BLaER1 (cell line): ENCODE results near the gene LINGO1.

Experiments
- H3K27ac ChIP-seq: shearing (Covaris generic); formaldehyde crosslinking; 2 replicates; pipeline ENCODE4 v1.8.1; 2022
- H3K27me3 ChIP-seq: shearing (Covaris generic); formaldehyde crosslinking; 2 replicates; pipeline ENCODE4 v1.8.1; 2022
- H3K36me3 ChIP-seq: shearing (Covaris generic); formaldehyde crosslinking; 2 replicates; pipeline ENCODE4 v1.8.1; 2022
- H3K4me1 ChIP-seq: shearing (Covaris generic); formaldehyde crosslinking; 2 replicates; pipeline ENCODE4 v1.8.1; 2022
- H3K4me2 ChIP-seq: shearing (Covaris generic); formaldehyde crosslinking; 2 replicates; pipeline ENCODE4 v1.8.1; 2022
- H3K4me3 ChIP-seq: shearing (Covaris generic); formaldehyde crosslinking; 2 replicates; pipeline ENCODE4 v1.8.1; 2022
- H3K9ac ChIP-seq: shearing (Covaris generic); formaldehyde crosslinking; 2 replicates; pipeline ENCODE4 v1.8.1; 2022
- H3K9me3 ChIP-seq: shearing (Covaris generic); formaldehyde crosslinking; 2 replicates; pipeline ENCODE4 v1.8.1; 2022
- H4K20me1 ChIP-seq: shearing (Covaris generic); formaldehyde crosslinking; 2 replicates; pipeline ENCODE4 v1.8.1; 2022
- Cebpa-rat ChIP-seq: shearing (Covaris generic); IDR thresholded peaks from 2 replicates; pipeline ENCODE4 v1.8.1; 2022

LINGO1 gene

DNA sequence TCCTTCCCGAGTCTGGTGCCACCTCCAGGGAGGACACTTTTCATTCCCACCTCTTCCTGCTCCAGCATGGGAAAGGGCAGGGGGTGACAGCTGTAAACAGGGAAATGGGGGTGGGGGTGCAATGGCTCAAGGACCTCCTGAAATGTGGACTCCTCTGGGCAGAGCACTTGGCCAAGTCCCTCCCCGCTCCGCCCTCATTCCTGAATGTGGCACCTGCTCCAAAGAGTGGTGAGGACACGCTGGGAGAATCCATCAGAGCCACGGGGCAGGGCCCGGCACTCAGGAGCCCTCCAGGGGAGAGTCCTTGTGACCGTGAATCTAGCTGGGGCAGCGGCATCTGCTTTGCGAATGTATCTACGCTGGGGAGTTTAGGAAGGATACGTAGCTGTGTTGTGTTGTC lies 11.1 kb upstream of the LINGO1 start:
- TF ChIP-seq Cebpa-rat, result no peak
- Histone ChIP-seq H3K27me3 (no peaks in the 10 kb centered on the region; the same call in 1 of the 2 replicates), H3K4me3 (no peak overlapping the region), H3K9ac (no peak overlapping the region), H3K4me1 (peaks cover 5% of the 10 kb centered on the region), H3K36me3 (no peaks in the 10 kb centered on the region), H3K27ac (no peak overlapping the region), H4K20me1 (no peaks in the 10 kb centered on the region), H3K9me3 (no peaks in the 10 kb centered on the region), H3K4me2 (no peak overlapping the region)

GRCh38 chr15:77642793-77643430 lies 10.2 kb upstream of the LINGO1 start:
- Histone ChIP-seq H4K20me1 (no peaks in the 10 kb centered on the region), H3K27me3 (no peaks in the 10 kb centered on the region; the same call in 1 of the 2 replicates)

GRCh38 chr15:77641999-77642398 lies 9.3 kb upstream of the LINGO1 start:
- H3K9ac ChIP-seq, result no peak overlapping the region
- H3K4me2 ChIP-seq, result no peak overlapping the region
- no peaks in the 10 kb centered on the region for H3K9me3 ChIP-seq
- no peaks in the 10 kb centered on the region for H4K20me1 ChIP-seq
- H3K27me3 ChIP-seq, result peaks cover 1% of the 10 kb centered on the region
- H3K4me3 ChIP-seq, result no peak overlapping the region
- H3K36me3 ChIP-seq, result no peaks in the 10 kb centered on the region
- no peak overlapping the region for H3K27ac ChIP-seq
- no peak for TF ChIP-seq Cebpa-rat
- peaks cover 5% of the 10 kb centered on the region for H3K4me1 ChIP-seq

More at GRCh38 chr15:77642793-77643430, 10.2 kb upstream of the LINGO1 start:
- Histone ChIP-seq H3K9ac (no peak overlapping the region), H3K4me2 (no peak overlapping the region), H3K36me3 (no peaks in the 10 kb centered on the region), H3K9me3 (no peaks in the 10 kb centered on the region), H3K4me3 (no peak overlapping the region), H3K4me1 (peaks cover 5% of the 10 kb centered on the region), H3K27ac (no peak overlapping the region)
- TF ChIP-seq Cebpa-rat, result no peak

GRCh38 chr15:77640615-77641014 lies 7.9 kb upstream of the LINGO1 start:
- peaks cover 4% of the 10 kb centered on the region; the same call in 1 of the 2 replicates for H4K20me1 ChIP-seq
- TF ChIP-seq Cebpa-rat, result no peak
- H3K9ac ChIP-seq, result no peak overlapping the region
- H3K4me1 ChIP-seq, result no peaks in the 10 kb centered on the region
- no peak overlapping the region for H3K4me2 ChIP-seq
- H3K36me3 ChIP-seq, result no peaks in the 10 kb centered on the region
- H3K27me3 ChIP-seq, result peaks cover 13% of the 10 kb centered on the region
- no peaks in the 10 kb centered on the region for H3K9me3 ChIP-seq
- no peak overlapping the region for H3K27ac ChIP-seq
- no peak overlapping the region for H3K4me3 ChIP-seq

GRCh38 chr15:77639431-77639830 lies 6.7 kb upstream of the LINGO1 start:
- Histone ChIP-seq H3K4me3 (no peak overlapping the region), H3K27me3 (peaks cover 24% of the 10 kb centered on the region), H3K4me1 (peaks cover 5% of the 10 kb centered on the region; the same call in 1 of the 2 replicates), H3K9me3 (no peaks in the 10 kb centered on the region), H4K20me1 (peaks cover 13% of the 10 kb centered on the region; the same call in 1 of the 2 replicates), H3K36me3 (no peaks in the 10 kb centered on the region), H3K9ac (no peak overlapping the region), H3K27ac (no peak overlapping the region), H3K4me2 (no peak overlapping the region)
- no peak for TF ChIP-seq Cebpa-rat

- Histone ChIP-seq H4K20me1 (peaks cover 23% of the 10 kb centered on the region), H3K4me3 (no peak overlapping the region), H3K27me3 (peaks cover 38% of the 10 kb centered on the region), H3K36me3 (no peaks in the 10 kb centered on the region), H3K9ac (no peak overlapping the region), H3K9me3 (no peaks in the 10 kb centered on the region), H3K4me1 (peaks cover 18% of the 10 kb centered on the region; the same call in 1 of the 2 replicates), H3K27ac (no peak overlapping the region), H3K4me2 (no peak overlapping the region)
- no peak for TF ChIP-seq Cebpa-rat
Observed at GRCh38 chr15:77637851-77638692, 5.4 kb upstream of the LINGO1 start.

DNA sequence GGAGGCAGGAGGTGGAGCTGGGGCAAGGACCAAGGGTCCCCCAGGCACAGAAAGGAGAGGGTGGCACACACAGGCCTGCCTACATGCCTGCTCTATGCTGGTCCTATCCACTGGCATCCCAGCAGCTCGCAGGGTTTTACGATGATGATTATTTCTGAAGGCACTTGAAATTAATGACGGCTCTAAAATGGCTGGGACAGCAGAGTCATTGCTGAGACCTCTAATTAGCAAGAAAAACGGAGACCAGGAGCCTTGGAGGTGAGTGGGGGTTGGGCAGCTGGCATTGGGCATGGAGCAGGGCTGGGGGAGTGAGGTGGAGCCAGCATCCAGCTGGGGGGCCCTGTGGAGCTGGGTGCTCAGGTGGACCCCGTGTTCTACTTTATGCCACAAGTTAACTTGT lies 3.5 kb upstream of the LINGO1 start:
- TF ChIP-seq Cebpa-rat, result no peak
- peaks cover 28% of the 10 kb centered on the region; the same call in 1 of the 2 replicates for H3K4me1 ChIP-seq
- H3K36me3 ChIP-seq, result no peaks in the 10 kb centered on the region
- no peaks in the 10 kb centered on the region for H3K9me3 ChIP-seq
- H3K4me2 ChIP-seq, result no peak overlapping the region
- H3K4me3 ChIP-seq, result no peak overlapping the region
- H3K9ac ChIP-seq, result no peak overlapping the region
- peaks cover 57% of the 10 kb centered on the region for H3K27me3 ChIP-seq
- H3K27ac ChIP-seq, result no peak overlapping the region
- peaks cover 41% of the 10 kb centered on the region for H4K20me1 ChIP-seq

GRCh38 chr15:77634266-77634962 lies 1.7 kb upstream of the LINGO1 start:
- Histone ChIP-seq H3K9me3 (no peaks in the 10 kb centered on the region), H3K4me1 (peaks cover 28% of the 10 kb centered on the region; the same call in 1 of the 2 replicates), H3K4me2 (peak overlapping the region; percentile 50), H4K20me1 (peaks cover 58% of the 10 kb centered on the region), H3K27ac (no peak overlapping the region), H3K36me3 (no peaks in the 10 kb centered on the region), H3K4me3 (no peak overlapping the region), H3K27me3 (peaks cover 75% of the 10 kb centered on the region), H3K9ac (no peak overlapping the region)
- no peak for TF ChIP-seq Cebpa-rat

DNA sequence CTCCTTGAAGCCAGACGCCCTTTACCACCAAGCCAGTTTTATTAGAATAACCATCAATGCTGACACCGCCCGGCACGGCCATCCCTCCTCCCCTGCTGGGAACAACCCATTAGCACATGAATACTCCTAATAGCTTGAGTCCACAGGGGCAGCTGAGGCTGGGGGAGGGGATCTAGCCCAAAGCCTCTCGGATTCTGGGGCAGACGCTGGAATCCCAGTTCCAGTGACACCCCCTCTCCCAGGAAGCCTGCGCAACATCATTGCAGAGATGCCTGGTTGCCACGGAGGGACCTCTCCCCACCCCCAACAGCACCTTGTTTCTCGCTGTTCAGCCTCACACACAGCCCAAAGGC lies 1.2 kb upstream of the LINGO1 start:
- peak overlapping the region; percentile 96 for H3K4me2 ChIP-seq
- no peaks in the 10 kb centered on the region for H3K9me3 ChIP-seq
- no peak for TF ChIP-seq Cebpa-rat
- H3K27ac ChIP-seq, result no peak overlapping the region
- H3K4me1 ChIP-seq, result peaks cover 28% of the 10 kb centered on the region; the same call in 1 of the 2 replicates
- H3K9ac ChIP-seq, result no peak overlapping the region
- H3K36me3 ChIP-seq, result no peaks in the 10 kb centered on the region
- peaks cover 80% of the 10 kb centered on the region for H3K27me3 ChIP-seq
- no peak overlapping the region for H3K4me3 ChIP-seq
- peaks cover 58% of the 10 kb centered on the region for H4K20me1 ChIP-seq
